HepG2 (cell line): ENCODE data around the gene UBE2C. TPM values are rescaled to one million over a fixed set of nuclear protein-coding genes. Genes with fewer than 3 reads are reported as not detected.

Source experiments
- ATF7 ChIP-seq, 2 experiments: fragments of 450-650 bp in 1 of 2; sonication (generic) in 1 of 2; formaldehyde crosslinking in 1 of 2; IDR thresholded peaks; 2 replicates each; pipeline versions ENCODE4 v1.4.0 to v1.6.1; 2016 to 2020; ENCODE audit warnings: antibody characterized with exemption in 1 of 2, mild to moderate bottlenecking in 1 of 2, missing genetic modification reagents in 1 of 2
- USF2 ChIP-seq, 2 experiments: sonication (generic) in 1 of 2; formaldehyde crosslinking in 1 of 2; IDR thresholded peaks; 2 replicates each; pipeline versions ENCODE4 v1.5.1 to v1.6.1; 2011 to 2020; ENCODE audit warnings: borderline replicate concordance in 1 of 2, low read depth in 1 of 2, low read length in 1 of 2, mild to moderate bottlenecking in 1 of 2, missing genetic modification reagents in 1 of 2, moderate library complexity in 1 of 2
- ZNF33A ChIP-seq: sonication (generic); formaldehyde crosslinking; IDR thresholded peaks from 2 replicates; pipeline ENCODE4 v1.5.1; 2020; ENCODE audit warnings: missing genetic modification reagents, mild to moderate bottlenecking, moderate library complexity, borderline replicate concordance
- ZNF879 ChIP-seq: sonication (generic); formaldehyde crosslinking; IDR thresholded peaks from 2 replicates; pipeline ENCODE4 v1.8.1; 2023; ENCODE audit warnings: missing genetic modification reagents
- ZNF891 ChIP-seq: sonication (generic); formaldehyde crosslinking; IDR thresholded peaks from 2 replicates; pipeline ENCODE4 v1.5.0; 2020; ENCODE audit warnings: mild to moderate bottlenecking, missing genetic modification reagents
- polyA plus RNA-seq, 8 experiments: library from polyadenylated mRNA; depleted of rRNA in 3 of 8; stranded (reverse) in 7 of 8; unstranded in 1 of 8; fragments of >200 nt; fragmentation: Illumina TruSeq in 4 of 8; extraction: Trizol in 4 of 8; gene quantifications; 2 replicates each; pipeline versions ENCODE4 v1.2.1 to v1.2.3, GENCODE V29; 2011 to 2016; ENCODE audit warnings: low read depth in 4 of 8, missing spikeins in 1 of 8, mixed read lengths in 1 of 8; ENCODE audit not compliant: insufficient read depth in 1 of 8
- total RNA-seq, 5 experiments: library from RNA; depleted of rRNA; stranded (reverse); fragments of >200 nt; fragmentation: Illumina TruSeq; extraction: Trizol; gene quantifications; 2 replicates each; pipeline ENCODE4 v1.2.3, GENCODE V29; 2016; ENCODE audit warnings: low read depth in 1 of 5
- TF ChIP-seq, protein P1 (sequence below): conservative IDR thresholded peaks from 2 replicates; pipeline ENCODE4 v1.6.1; 2018; ENCODE audit warnings: missing genetic modification reagents
- TF ChIP-seq, protein P2 (sequence below): sonication (generic); formaldehyde crosslinking; conservative IDR thresholded peaks from 2 replicates; pipeline ENCODE4 v1.8.0; 2022; ENCODE audit warnings: low read depth, missing genetic modification reagents
- TF ChIP-seq, protein P3 (sequence below): sonication (generic); formaldehyde crosslinking; IDR thresholded peaks from 2 replicates; pipeline ENCODE4 v1.5.1; 2020; ENCODE audit warnings: mild to moderate bottlenecking, missing genetic modification reagents, borderline replicate concordance

UBE2C gene
- total and polyA plus RNA-seq, 2 of the 13 experiments (the other 11 are each of a cell fraction or from before 2014, with no cell fraction given): 100 to 123 TPM

GRCh38 chr20:45817376-45818194 is 5.1 kb downstream of the UBE2C start (continued):
- TF ChIP-seq USF2 (IDR thresholded peaks at IDR 0.05; ENCODE audit: low read depth, low read length) (no peak), USF2 (CRISPR knock-in tag; IDR thresholded peaks at IDR 0.05; ENCODE audit: borderline replicate concordance) (no peak), ATF7 (IDR thresholded peaks at IDR 0.05) (peak; percentile 13; the same call in 1 of the 2 replicates), ATF7 (CRISPR knock-in tag; IDR thresholded peaks at IDR 0.05) (no peak), ZNF891 (CRISPR knock-in tag) (0 out of 2 replicates have a peak, but pooled peaks have one; percentile 41), ZNF879 (no peak), ZNF33A (CRISPR knock-in tag) (no peak)
- TF ChIP-seq, protein P1, sequence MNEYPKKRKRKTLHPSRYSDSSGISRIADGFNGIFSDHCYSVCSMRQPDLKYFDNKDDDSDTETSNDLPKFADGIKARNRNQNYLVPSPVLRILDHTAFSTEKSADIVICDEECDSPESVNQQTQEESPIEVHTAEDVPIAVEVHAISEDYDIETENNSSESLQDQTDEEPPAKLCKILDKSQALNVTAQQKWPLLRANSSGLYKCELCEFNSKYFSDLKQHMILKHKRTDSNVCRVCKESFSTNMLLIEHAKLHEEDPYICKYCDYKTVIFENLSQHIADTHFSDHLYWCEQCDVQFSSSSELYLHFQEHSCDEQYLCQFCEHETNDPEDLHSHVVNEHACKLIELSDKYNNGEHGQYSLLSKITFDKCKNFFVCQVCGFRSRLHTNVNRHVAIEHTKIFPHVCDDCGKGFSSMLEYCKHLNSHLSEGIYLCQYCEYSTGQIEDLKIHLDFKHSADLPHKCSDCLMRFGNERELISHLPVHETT (CRISPR knock-in tag): no peak
- TF ChIP-seq, protein P2, sequence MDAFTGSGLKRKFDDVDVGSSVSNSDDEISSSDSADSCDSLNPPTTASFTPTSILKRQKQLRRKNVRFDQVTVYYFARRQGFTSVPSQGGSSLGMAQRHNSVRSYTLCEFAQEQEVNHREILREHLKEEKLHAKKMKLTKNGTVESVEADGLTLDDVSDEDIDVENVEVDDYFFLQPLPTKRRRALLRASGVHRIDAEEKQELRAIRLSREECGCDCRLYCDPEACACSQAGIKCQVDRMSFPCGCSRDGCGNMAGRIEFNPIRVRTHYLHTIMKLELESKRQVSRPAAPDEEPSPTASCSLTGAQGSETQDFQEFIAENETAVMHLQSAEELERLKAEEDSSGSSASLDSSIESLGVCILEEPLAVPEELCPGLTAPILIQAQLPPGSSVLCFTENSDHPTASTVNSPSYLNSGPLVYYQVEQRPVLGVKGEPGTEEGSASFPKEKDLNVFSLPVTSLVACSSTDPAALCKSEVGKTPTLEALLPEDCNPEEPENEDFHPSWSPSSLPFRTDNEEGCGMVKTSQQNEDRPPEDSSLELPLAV (CRISPR knock-in tag): no peak
- TF ChIP-seq, protein P3, sequence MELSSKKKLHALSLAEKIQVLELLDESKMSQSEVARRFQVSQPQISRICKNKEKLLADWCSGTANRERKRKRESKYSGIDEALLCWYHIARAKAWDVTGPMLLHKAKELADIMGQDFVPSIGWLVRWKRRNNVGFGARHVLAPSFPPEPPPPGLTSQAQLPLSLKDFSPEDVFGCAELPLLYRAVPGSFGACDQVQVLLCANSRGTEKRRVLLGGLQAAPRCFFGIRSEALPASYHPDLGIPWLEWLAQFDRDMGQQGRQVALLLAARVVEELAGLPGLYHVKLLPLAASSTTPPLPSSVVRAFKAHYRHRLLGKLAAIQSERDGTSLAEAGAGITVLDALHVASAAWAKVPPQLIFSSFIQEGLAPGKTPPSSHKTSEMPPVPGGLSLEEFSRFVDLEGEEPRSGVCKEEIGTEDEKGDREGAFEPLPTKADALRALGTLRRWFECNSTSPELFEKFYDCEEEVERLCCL: no peak
